Ishikawa (cell line): ENCODE results near the gene COMMD10.

Experiments
- CEBPB ChIP-seq: IDR thresholded peaks from 2 replicates; pipeline ENCODE4 v1.6.1; 2012
- CREB1 ChIP-seq: IDR thresholded peaks from 2 replicates; pipeline ENCODE4 v1.6.1; 2012; ENCODE audit warnings: low read depth
- EGR1 ChIP-seq: IDR thresholded peaks from 2 replicates; pipeline ENCODE4 v1.6.1; 2012
- EP300 ChIP-seq: IDR thresholded peaks from 2 replicates; pipeline ENCODE4 v1.6.1; 2012; ENCODE audit warnings: borderline replicate concordance
- FOXM1 ChIP-seq: IDR thresholded peaks from 2 replicates; pipeline ENCODE4 v1.6.1; 2012; ENCODE audit warnings: low read depth, borderline replicate concordance
- NFIC ChIP-seq: IDR thresholded peaks from 2 replicates; pipeline ENCODE4 v1.6.1; 2012
- RAD21 ChIP-seq: IDR thresholded peaks from 2 replicates; pipeline ENCODE4 v1.6.1; 2012; ENCODE audit warnings: low read depth
- TAF1 ChIP-seq: IDR thresholded peaks from 2 replicates; pipeline ENCODE4 v1.6.1; 2012; ENCODE audit warnings: low read depth, mild to moderate bottlenecking
- TCF12 ChIP-seq: IDR thresholded peaks from 2 replicates; pipeline ENCODE4 v1.6.1; 2012; ENCODE audit warnings: low read depth
- TEAD4 ChIP-seq: IDR thresholded peaks from 2 replicates; pipeline ENCODE4 v1.6.1; 2012
- YY1 ChIP-seq: IDR thresholded peaks from 2 replicates; pipeline ENCODE4 v1.6.1; 2012; ENCODE audit warnings: low read depth
- ZBTB7A ChIP-seq: IDR thresholded peaks from 2 replicates; pipeline ENCODE4 v1.6.1; 2012; ENCODE audit warnings: low read depth
- TF ChIP-seq, protein P1 (sequence below): IDR thresholded peaks from 2 replicates; pipeline ENCODE4 v1.6.1; 2012
- TF ChIP-seq, protein P2 (sequence below): IDR thresholded peaks from 2 replicates; pipeline ENCODE4 v1.6.1; 2012; ENCODE audit warnings: low read depth, mild to moderate bottlenecking
- TF ChIP-seq, protein P3 (sequence below): IDR thresholded peaks from 2 replicates; pipeline ENCODE4 v1.6.1; 2012

COMMD10 gene

DNA sequence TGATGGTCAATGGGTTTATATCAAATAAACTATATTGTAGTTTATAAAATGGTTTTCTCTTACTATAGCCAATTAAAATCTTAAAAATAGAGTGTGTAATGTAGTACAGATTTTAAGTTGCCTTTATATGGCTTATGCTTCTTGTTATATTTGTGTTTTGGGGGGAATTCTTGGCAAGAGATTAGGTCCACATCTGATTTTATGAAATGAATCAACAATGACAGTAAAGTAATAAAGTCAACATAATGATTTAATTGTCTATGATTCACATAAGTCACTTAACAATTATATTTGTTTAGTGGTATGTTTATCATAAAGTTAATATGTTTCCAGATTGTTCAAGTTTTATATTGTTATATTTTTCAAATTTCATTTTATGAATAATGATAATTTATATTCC is 164.8 kb downstream of the COMMD10 start:
- no peak for TF ChIP-seq RAD21
- TF ChIP-seq YY1: no peak
- TF ChIP-seq EGR1: no peak
- no peak for TF ChIP-seq EP300
- TF ChIP-seq CREB1: no peak
- TF ChIP-seq, protein P1, sequence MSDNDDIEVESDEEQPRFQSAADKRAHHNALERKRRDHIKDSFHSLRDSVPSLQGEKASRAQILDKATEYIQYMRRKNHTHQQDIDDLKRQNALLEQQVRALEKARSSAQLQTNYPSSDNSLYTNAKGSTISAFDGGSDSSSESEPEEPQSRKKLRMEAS: no peak
- TF ChIP-seq TAF1: no peak
- TF ChIP-seq, protein P2, sequence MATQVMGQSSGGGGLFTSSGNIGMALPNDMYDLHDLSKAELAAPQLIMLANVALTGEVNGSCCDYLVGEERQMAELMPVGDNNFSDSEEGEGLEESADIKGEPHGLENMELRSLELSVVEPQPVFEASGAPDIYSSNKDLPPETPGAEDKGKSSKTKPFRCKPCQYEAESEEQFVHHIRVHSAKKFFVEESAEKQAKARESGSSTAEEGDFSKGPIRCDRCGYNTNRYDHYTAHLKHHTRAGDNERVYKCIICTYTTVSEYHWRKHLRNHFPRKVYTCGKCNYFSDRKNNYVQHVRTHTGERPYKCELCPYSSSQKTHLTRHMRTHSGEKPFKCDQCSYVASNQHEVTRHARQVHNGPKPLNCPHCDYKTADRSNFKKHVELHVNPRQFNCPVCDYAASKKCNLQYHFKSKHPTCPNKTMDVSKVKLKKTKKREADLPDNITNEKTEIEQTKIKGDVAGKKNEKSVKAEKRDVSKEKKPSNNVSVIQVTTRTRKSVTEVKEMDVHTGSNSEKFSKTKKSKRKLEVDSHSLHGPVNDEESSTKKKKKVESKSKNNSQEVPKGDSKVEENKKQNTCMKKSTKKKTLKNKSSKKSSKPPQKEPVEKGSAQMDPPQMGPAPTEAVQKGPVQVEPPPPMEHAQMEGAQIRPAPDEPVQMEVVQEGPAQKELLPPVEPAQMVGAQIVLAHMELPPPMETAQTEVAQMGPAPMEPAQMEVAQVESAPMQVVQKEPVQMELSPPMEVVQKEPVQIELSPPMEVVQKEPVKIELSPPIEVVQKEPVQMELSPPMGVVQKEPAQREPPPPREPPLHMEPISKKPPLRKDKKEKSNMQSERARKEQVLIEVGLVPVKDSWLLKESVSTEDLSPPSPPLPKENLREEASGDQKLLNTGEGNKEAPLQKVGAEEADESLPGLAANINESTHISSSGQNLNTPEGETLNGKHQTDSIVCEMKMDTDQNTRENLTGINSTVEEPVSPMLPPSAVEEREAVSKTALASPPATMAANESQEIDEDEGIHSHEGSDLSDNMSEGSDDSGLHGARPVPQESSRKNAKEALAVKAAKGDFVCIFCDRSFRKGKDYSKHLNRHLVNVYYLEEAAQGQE: no peak

DNA sequence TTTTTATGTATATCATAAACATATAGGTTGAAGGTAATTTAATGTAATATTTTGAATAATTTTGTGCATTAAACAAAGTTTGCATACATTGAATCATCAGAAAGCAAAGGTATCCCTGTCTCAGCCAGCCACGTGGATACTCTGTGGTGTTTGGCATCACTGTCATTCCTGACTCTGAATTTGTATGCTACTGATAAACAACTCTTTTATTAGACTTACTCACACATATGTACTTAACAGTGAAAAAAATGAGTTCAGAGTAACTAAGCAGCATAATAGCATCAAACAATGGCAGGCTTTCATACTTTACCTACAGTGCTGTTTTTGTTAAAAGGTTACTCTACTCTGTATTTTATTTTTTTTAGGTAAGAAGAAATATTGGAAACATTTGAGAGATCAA is 171.9 kb downstream of the COMMD10 start:
- TF ChIP-seq EGR1: no peak
- TF ChIP-seq, protein P2: no peak
- TF ChIP-seq CREB1: no peak
- no peak for TF ChIP-seq TCF12
- no peak for TF ChIP-seq TEAD4
- no peak for TF ChIP-seq ZBTB7A
- TF ChIP-seq NFIC: no peak
- TF ChIP-seq CEBPB: no peak
- TF ChIP-seq TAF1: no peak
- TF ChIP-seq RAD21: no peak
- TF ChIP-seq, protein P3, sequence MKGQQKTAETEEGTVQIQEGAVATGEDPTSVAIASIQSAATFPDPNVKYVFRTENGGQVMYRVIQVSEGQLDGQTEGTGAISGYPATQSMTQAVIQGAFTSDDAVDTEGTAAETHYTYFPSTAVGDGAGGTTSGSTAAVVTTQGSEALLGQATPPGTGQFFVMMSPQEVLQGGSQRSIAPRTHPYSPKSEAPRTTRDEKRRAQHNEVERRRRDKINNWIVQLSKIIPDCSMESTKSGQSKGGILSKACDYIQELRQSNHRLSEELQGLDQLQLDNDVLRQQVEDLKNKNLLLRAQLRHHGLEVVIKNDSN: no peak
- no peak for TF ChIP-seq FOXM1
- TF ChIP-seq, protein P1: no peak
- no peak for TF ChIP-seq EP300
- no peak for TF ChIP-seq YY1

DNA sequence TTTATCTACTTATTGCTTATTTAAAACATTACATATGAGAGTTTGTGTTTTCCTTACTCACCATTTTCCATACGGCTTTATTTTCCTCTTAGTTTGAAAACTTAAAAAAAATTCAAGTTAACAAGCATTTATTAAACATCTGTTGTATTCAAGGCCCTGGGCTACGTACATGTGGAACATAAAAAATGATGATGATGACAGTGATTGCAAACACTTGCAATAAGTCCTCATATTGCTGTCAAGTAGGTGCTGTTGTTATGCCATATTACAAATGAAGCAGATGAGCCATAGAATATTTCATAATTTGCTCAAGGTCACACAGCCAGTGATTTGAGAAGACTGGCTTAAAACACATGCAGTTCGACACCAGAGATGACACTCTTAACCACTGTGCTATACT is 180.6 kb downstream of the COMMD10 start:
- no peak for TF ChIP-seq EGR1
- TF ChIP-seq, protein P3: no peak
- no peak for TF ChIP-seq CREB1
- no peak for TF ChIP-seq ZBTB7A
- no peak for TF ChIP-seq EP300
- TF ChIP-seq FOXM1: no peak
- TF ChIP-seq TCF12: no peak
- TF ChIP-seq CEBPB: no peak
- TF ChIP-seq YY1: no peak
- TF ChIP-seq, protein P2: no peak
- no peak for TF ChIP-seq TEAD4
- TF ChIP-seq, protein P1: no peak

DNA sequence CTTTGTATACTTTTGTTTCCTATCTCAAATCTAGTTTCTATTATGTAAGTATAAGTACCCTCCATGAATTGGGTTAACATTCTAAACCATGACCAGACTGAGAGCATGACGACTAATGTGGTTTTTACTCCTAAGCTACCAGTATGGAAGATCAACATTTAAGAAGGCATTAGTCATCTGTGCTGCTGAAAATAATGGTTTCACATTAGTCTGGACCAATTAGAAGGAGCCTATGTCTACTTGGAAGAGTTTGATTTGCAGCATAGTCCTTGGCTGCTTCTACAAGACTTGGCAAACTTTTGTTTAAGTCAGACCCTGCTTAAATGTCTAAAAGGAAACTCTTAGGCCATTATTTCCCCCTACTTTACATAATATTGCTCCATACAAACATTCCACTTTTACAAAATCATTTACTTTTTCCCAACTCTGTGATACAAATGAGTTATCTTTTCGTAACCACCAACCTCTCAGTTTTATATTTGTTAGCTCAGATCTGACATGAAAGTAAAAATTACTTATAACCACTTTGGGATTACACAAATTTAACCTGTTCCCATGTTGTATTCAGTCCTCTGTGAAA is 186.7 kb downstream of the COMMD10 start:
- TF ChIP-seq RAD21: no peak
